Esophagus muscularis mucosa (tissue), 3 donors: Measurements from ENCODE around the gene TASOR.

Source experiments
- CTCF ChIP-seq, 3 experiments: fragments of 200-600 bp in 2 of 3; fragments of 450-650 bp in 1 of 3; sonication (generic) in 2 of 3; IDR thresholded peaks; one replicate each; pipeline ENCODE4 v1.5.1; 2017 to 2019; ENCODE audit warnings: antibody characterized with exemption in 3 of 3, mild to moderate bottlenecking in 2 of 3, moderate library complexity in 1 of 3
- POLR2A ChIP-seq: fragments of 450-650 bp; IDR thresholded peaks from one replicate; pipeline ENCODE4 v1.6.1; 2017; ENCODE audit warnings: antibody characterized with exemption, moderate library complexity, mild to moderate bottlenecking, low read depth
- POLR2AphosphoS5 ChIP-seq, 2 donors: sonication (generic); formaldehyde crosslinking; IDR thresholded peaks; one replicate each; pipeline ENCODE4 v1.6.1; 2017; ENCODE audit warnings: antibody characterized with exemption in 2 of 2

DNA sequence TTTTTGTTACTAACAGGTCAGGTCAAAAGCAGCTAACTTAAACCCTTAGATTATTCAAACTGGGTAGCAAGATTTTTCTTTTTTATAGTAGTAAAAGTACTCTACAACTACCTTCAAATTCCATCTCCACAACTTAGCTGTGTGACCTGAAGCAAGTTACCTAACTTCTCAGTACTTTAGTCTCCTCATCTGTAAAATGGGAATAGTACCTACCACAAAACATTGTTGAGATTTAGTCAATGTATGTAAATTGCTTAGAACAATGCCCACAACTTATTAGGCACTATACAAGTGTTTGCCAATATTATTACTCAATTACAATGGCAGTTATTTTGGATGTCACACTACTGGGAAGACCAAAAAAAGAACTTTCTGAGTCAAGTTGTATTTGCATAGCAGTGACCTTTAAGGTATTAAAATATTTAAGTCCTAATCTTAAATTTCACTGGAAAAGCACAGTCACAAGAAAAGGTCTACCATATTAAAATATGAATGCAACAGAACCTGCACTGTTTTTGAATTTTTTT lies 2.9 kb downstream of the TASOR start:
- TF ChIP-seq CTCF (IDR thresholded peaks at IDR 0.05) (no peak), POLR2AphosphoS5 (IDR thresholded peaks at IDR 0.05) (no peak), POLR2A (no peak)
